ENCODE results near the gene SLC8B1.

DNA sequence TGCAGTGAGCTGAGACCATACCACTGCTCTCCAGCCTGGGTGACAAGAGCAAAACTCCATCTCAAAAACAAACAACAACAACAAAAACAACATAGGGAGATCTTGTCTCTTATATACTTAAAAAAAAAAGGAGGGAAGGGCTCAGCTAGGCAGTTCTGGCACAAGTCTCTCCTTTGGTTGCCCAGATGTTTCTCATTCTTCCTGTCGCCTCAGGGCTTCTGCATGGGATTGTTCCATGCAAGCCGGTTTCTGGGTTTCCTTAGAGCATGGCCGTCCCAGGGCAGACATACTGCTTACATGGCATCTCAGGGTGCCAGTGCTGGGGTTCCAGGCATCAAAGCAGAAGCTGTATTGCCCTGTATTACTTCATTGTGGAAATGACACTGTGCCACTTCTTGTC is 5.2 kb upstream of the SLC8B1 start:
- TF ChIP-seq CTCF (IDR thresholded peaks at IDR 0.05; ENCODE audit: low read length) (no peak), EZH2 (IDR thresholded peaks at IDR 0.05; ENCODE audit: borderline replicate concordance, low read length) (no peak)
